SH-SY5Y (cell line): ENCODE results near the gene LEFTY2.
A peak's percentile ranks its signal among the peaks of the same experiment; 100 is the strongest.

ENCODE experiments used
- GATA2 ChIP-seq: IDR thresholded peaks from 2 replicates; pipeline ENCODE4 v1.6.1; 2011; ENCODE audit warnings: mild to moderate bottlenecking, low read depth, low read length
- GATA3 ChIP-seq: IDR thresholded peaks from 2 replicates; pipeline ENCODE4 v1.6.1; 2011; ENCODE audit warnings: low read depth, mild to moderate bottlenecking, low read length, moderate library complexity

The LEFTY2 gene

GRCh38 chr1:225940385-225941151 is 452 bp downstream of the LEFTY2 start:
- no peak for TF ChIP-seq GATA3
- TF ChIP-seq GATA2: no peak

- no peak for TF ChIP-seq GATA3
- no peak for TF ChIP-seq GATA2
Observed at GRCh38 chr1:225937048-225937968, 3.7 kb downstream of the LEFTY2 start.

- TF ChIP-seq GATA3: no peak
- no peak for TF ChIP-seq GATA2
Observed at GRCh38 chr1:225936523-225936922, 4.5 kb downstream of the LEFTY2 start.

- TF ChIP-seq GATA2 (no peak), GATA3 (no peak)
Observed at GRCh38 chr1:225934711-225935110, 6.3 kb downstream of the LEFTY2 start.

GRCh38 chr1:225933072-225933471 is 7.9 kb downstream of the LEFTY2 start:
- TF ChIP-seq GATA2 (no peak), GATA3 (no peak)

- TF ChIP-seq GATA3 (no peak), GATA2 (no peak)
Observed at GRCh38 chr1:225931270-225932136, 9.5 kb downstream of the LEFTY2 start.

- TF ChIP-seq GATA3 (no peak), GATA2 (no peak)
Observed at GRCh38 chr1:225930566-225930965, 10.5 kb downstream of the LEFTY2 start.

- no peak for TF ChIP-seq GATA2
- TF ChIP-seq GATA3: no peak
Observed at GRCh38 chr1:225928186-225929175, 12.5 kb downstream of the LEFTY2 start.

GRCh38 chr1:225926551-225927113 is 14.4 kb downstream of the LEFTY2 start:
- TF ChIP-seq GATA3: no peak
- no peak for TF ChIP-seq GATA2

- TF ChIP-seq GATA3 (no peak), GATA2 (peak; percentile 54; the same call in 1 of the 2 replicates)
Observed at GRCh38 chr1:225923692-225924555, 17.1 kb downstream of the LEFTY2 start, which contains the start of gene PYCR2. Gene PYCR2, minus strand, starts transcription at chr1:225924250. Its CDS starts 140 bp downstream, at chr1:225924110.

GRCh38 chr1:225923381-225923691 is 17.7 kb downstream of the LEFTY2 start:
- TF ChIP-seq GATA3 (no peak), GATA2 (no peak)
